HG03565 (cell line): ENCODE results near the gene CEND1.

Experiments used
- ATAC-seq: cut with Tn5 transposase; IDR thresholded peaks from one replicate; pipeline ENCODE4 v1.9.1; 2021; ENCODE audit warnings: mild to moderate bottlenecking, moderate library complexity; ENCODE audit not compliant: unreplicated experiment

CEND1 gene

DNA sequence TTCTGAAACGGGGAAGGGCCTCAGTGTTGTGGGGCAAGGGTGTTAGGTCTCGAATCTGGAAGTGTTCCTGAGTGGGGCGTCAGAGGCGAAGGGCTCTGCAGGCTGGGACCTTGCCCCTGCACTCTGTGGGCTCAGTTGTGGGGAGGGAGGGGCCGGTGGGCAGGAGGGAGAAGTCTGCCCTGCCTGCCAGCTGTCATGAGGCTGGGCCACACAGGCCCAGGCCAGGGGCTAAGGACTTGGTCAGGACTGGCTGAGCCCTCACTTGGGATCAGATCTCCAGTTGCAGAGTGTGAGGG is 38.0 kb upstream of the CEND1 start, which contains the start of gene CRACR2B:
Gene CRACR2B (plus strand): TSS at position 23 of the 296 bp plus-strand sequence. CDS start 689 bp downstream, outside the sequence.
- ATAC-seq = no peak

GRCh38 chr11:827146-827896 is 37.4 kb upstream of the CEND1 start:
- no peak for ATAC-seq

GRCh38 chr11:826836-827145 is 36.9 kb upstream of the CEND1 start:
- no peak for ATAC-seq

DNA sequence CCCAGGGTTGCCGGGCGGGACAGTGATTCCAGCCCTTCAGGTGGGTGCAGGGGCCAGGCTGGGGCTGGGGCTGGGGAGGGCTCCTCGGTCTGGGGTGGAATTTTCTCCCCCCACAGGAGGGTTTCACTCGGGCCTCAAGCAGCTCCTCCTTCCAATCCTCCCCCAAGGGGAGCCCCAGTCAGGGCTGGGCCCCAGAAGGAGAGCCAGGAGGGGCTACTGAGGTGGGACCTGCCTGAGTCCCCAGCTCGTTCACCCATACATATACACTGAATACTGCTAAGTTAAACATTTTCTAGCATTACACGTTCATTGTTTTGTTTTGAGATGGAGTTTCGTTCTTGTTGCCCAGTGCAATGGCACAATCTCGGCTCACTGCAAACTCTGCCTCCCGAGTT is 36.3 kb upstream of the CEND1 start:
- ATAC-seq = no peak

- ATAC-seq = no peak
Measured at GRCh38 chr11:825366-826226, 35.7 kb upstream of the CEND1 start.

GRCh38 chr11:824942-825341 is 35.1 kb upstream of the CEND1 start:
- no peak for ATAC-seq

- ATAC-seq = no peak
Measured at GRCh38 chr11:824292-824880, 34.5 kb upstream of the CEND1 start.

DNA sequence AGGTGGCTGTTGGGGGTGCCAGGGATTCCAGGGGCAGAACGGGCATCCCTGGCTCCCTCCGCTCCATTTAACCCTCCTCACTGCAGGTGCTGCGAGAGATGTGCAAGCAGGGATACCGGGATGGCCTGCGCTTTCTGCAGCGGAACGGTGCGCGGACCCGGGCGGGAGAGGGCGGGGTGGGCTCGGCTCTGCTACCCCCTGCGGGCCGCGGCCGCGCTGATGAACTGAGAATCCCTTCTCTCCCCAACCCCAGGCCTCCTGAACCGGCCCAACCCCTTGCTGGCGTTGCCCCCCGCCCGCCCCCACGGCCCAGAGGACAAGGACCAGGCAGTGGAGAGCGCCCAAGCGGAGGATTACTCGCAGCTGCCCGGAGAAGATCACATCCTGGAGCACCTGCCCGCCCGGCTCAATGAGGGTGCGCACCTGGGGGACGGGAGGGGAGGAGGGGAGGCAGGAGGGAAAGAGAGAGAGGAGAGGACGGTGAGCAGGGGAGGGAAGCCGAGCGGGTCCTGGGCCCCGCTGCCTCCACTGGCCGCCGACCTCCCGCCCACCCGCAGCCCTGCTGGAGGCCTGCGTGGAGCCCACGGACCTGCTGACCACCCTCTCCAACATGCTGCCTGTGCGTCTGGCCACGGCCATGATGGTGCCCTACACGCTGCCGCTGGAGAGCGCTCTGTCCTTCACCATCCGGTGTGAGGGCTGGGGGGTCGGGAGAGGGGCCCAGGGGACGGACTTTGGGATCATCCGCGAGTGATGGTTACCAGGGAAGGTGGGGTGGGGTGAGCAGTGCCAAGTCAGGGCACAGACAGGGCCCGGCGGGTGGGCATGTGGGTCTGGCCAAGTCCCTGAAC is 33.8 kb upstream of the CEND1 start:
- no peak for ATAC-seq

DNA sequence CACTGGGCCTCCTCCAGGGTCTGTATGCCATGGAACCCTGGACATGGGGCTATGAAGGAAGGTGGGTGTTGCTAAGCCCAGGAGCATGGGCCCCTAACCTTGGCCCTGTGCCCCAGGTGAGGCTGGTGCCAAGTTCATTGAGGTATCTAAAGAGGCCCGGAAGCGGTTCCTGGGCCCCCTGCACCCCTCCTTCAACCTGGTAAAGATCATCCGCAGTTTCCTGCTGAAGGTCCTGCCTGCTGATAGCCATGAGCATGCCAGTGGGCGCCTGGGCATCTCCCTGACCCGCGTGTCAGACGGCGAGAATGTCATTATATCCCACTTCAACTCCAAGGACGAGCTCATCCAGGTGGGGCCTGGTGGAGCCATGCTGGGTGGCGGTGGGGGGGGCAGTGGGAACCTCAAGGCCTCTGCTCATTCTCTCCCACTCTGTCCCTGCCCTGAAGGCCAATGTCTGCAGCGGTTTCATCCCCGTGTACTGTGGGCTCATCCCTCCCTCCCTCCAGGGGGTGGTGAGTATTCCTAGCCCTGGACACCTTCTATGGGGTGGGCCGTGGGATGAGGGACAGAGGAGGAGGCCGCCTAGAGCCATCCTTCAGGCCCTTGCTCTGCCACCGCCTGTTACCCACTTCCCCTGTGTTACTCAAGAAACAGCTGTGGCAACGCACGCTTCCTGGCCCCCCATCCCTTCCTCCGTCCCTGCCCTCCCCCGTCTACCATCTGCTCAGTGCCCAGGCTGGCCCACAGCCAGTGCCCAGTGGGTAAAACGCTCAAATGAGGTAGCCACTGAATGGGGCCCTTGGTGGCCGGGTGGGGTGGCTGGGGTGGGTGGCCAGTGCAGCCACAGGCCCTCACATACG is 31.9 kb upstream of the CEND1 start:
- no peak for ATAC-seq

DNA sequence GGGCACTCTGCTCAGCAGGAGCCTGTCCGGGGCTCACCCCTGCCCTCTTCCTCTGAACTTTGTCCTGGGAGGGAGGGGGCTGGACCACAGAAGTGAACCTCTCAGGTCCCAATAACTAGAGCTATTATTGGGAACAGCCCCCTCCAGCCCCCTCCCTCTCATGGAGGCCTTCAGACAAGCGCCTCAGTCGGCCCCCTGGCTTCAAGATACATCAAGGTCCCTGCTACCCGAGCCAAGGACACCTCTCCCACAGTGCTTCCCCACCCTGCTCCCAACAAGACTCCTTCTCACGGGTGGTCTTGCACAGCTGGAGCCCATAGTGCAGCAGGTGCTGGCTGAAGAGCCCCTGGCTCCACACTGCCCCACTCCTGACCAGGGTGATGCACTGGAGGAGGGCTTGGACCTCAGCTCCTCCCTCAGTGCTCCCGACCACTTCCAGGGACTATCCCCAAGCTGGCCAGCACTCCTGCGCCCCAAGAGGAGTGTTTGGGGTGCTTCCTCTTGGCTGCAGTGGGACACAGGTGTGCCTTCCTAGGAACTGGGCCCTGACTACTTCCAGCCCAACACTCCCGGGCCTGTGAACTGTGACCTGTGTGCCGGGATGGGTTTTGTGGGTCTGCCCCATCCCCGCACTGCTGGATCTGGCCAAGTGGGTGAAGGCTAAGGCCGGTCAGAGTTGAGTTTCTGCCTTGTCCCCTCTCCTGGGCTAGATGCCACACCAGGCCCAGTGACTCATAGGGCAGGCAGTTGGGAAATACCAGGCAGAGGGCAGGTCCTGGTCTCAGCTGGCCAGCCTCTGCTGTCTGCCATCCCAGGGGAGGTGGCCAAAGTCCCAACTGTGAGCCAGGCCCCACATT is 31.0 kb upstream of the CEND1 start:
- ATAC-seq = no peak

- ATAC-seq = peak; percentile 47
Measured at GRCh38 chr11:819943-820649, 30.2 kb upstream of the CEND1 start.

DNA sequence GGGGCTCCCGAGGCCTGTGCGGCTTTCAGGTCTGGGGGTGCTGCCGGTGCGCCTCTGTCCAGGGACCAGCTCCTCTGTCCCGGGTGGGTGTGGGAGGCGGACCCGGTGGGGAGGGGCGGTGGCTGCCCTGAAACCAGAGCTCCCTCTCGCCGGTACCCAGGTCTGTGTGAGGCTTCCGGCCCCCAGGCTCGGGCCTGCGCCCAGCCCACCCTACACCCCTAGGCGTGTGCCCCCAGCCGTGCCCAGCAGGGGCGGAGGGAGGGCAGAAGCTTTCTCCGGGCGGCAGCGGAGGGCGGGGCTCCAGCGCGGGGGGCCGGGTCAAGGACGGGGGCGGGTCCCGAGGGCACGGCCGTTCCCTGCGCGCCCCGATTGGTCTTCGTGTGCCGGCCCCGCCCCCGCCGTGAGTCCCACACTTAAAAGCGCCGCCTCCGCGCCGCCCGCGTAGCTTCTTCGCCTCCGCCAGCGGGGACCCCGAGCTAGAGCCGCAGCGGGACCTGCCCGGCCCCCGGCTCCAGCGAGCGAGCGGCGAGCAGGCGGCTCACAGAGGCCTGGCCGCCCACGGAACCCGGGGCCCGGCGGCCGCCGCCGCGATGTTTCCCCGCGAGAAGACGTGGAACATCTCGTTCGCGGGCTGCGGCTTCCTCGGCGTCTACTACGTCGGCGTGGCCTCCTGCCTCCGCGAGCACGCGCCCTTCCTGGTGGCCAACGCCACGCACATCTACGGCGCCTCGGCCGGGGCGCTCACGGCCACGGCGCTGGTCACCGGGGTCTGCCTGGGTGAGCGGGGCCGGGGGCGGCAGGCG is 29.4 kb upstream of the CEND1 start:
- ATAC-seq = peak; percentile 40

GRCh38 chr11:818396-819128 is 28.7 kb upstream of the CEND1 start, which contains the start of gene PNPLA2:
TSS of gene PNPLA2 (plus strand) at chr11:818914. CDS start at chr11:819719, 805 bp downstream.
- no peak for ATAC-seq

- no peak for ATAC-seq
Measured at GRCh38 chr11:816433-816779, 26.5 kb upstream of the CEND1 start.

GRCh38 chr11:815675-816432 is 26.0 kb upstream of the CEND1 start:
- no peak for ATAC-seq

- ATAC-seq = no peak
Measured at GRCh38 chr11:813456-814096, 23.7 kb upstream of the CEND1 start.
